DOHH2 (cell line): ENCODE data around the gene MAGEB2.

ENCODE experiments used
- EZH2phosphoT487 ChIP-seq: fragments of 200-600 bp; sonication (generic); IDR thresholded peaks from 2 replicates; pipeline ENCODE4 v1.6.1; 2017; ENCODE audit warnings: borderline replicate concordance, mild to moderate bottlenecking, antibody characterized with exemption, low read length, moderate library complexity, mixed read lengths
- TF ChIP-seq, protein P1 (sequence below): fragments of 200-600 bp; sonication (generic); IDR thresholded peaks from one replicate; pipeline ENCODE4 v1.5.1; 2014; ENCODE audit warnings: antibody characterized with exemption, mild to moderate bottlenecking, low read depth, low read length; ENCODE audit not compliant: poor library complexity, severe bottlenecking

DNA sequence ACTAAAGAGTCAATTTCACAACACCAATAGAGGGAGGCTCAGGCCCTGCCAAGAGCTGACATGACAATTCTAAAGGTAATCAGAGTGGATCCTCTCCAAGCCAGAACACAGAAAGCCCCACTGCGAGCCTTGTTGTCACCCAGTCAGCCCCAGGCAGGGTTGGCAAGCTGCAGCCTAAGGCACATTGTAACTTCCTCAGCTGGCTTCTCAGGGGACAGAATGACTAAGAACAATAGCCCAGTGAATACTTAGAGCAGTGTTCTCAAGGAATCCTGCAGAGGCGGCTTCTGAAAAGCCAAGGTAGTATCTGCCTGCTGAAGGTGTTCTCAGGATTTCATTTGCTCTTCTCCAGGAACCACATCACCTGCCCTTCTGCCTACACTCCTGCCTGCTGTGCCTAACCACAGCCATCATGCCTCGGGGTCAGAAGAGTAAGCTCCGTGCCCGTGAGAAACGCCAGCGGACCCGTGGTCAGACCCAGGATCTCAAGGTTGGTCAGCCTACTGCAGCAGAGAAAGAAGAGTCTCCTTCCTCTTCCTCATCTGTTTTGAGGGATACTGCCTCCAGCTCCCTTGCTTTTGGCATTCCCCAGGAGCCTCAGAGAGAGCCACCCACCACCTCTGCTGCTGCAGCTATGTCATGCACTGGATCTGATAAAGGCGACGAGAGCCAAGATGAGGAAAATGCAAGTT is 26.5 kb downstream of the MAGEB2 start, which contains the start of gene MAGEB4:
- TF ChIP-seq, protein P1, sequence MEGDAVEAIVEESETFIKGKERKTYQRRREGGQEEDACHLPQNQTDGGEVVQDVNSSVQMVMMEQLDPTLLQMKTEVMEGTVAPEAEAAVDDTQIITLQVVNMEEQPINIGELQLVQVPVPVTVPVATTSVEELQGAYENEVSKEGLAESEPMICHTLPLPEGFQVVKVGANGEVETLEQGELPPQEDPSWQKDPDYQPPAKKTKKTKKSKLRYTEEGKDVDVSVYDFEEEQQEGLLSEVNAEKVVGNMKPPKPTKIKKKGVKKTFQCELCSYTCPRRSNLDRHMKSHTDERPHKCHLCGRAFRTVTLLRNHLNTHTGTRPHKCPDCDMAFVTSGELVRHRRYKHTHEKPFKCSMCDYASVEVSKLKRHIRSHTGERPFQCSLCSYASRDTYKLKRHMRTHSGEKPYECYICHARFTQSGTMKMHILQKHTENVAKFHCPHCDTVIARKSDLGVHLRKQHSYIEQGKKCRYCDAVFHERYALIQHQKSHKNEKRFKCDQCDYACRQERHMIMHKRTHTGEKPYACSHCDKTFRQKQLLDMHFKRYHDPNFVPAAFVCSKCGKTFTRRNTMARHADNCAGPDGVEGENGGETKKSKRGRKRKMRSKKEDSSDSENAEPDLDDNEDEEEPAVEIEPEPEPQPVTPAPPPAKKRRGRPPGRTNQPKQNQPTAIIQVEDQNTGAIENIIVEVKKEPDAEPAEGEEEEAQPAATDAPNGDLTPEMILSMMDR: no peak
- no peak for TF ChIP-seq EZH2phosphoT487
